ENCODE measurements around the gene MND1.
A peak's percentile ranks its signal among the peaks of the same experiment; 100 is the strongest.

Gene MND1, protein sequence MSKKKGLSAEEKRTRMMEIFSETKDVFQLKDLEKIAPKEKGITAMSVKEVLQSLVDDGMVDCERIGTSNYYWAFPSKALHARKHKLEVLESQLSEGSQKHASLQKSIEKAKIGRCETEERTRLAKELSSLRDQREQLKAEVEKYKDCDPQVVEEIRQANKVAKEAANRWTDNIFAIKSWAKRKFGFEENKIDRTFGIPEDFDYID

DNA sequence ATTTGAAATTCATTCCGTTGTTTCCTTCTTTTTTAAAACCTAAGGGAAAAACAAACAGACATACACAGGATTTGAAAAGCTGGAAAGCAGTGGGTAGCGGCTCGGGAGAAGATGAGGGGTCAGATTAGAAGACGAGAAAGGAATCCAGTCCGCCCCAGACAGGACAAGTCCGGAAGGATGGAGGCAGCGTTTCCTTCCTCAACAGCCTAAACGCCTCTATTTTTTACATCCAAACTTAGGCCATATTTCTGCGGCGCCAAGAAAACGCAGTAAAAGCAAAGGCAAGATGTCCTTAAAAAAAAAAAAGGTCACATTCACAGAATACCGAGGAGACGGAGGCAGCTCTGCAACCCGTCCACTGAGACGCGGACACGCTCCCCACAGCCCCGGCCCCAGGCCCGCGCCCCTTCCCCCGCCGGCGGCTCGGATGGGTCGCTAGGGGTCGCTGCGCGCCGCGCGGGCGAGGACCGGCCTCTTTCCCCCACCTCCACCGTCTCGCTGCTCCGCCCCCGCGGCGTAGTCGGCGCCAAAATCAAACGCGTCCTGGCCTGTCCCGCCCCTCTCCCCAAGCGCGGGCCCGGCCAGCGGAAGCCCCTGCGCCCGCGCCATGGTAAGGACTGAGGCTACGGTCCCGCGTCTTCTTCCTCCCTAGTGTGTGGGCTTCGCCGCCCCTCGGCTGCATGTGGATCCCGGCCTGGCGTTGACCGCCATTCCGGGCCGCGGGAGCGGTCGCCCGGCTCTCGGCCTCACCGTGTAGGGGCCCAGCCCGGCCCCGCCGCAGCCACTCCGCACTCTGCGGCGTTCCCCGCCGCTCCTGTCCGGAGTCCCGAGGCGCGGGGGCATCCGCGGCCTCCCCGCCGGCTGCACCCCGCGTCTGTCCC lies at the start of gene MND1:
Gene MND1 (plus strand): TSS at position 558 of the 881 bp plus-strand sequence. CDS start 50 bp downstream, at position 608.
- DNase-seq (ENCODE audit: low read depth, low spot score) = peak; percentile 52

DNA sequence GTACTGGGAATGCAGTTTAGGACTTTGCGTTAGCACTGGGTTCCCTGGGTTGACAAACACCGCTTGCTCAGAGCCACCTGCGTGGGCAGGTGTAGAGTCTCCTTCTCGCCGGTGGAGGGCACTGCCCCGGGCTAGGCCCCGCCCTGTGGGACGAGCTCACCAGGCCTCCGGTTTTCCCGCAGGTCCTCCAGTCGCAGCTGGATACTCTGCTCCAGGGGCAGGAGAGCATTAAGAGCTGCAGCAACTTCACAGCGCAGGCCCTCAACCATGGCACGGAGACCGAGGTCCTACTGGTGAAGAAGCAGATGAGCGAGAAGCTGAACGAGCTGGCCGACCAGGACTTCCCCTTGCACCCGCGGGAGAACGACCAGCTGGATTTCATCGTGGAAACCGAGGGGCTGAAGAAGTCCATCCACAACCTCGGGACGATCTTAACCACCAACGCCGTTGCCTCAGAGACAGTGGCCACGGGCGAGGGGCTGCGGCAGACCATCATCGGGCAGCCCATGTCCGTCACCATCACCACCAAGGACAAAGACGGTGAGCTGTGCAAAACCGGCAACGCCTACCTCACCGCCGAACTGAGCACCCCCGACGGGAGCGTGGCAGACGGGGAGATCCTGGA lies 49.2 kb upstream of the MND1 start:
- no peak for DNase-seq (ENCODE audit: low read depth, low spot score)

DNA sequence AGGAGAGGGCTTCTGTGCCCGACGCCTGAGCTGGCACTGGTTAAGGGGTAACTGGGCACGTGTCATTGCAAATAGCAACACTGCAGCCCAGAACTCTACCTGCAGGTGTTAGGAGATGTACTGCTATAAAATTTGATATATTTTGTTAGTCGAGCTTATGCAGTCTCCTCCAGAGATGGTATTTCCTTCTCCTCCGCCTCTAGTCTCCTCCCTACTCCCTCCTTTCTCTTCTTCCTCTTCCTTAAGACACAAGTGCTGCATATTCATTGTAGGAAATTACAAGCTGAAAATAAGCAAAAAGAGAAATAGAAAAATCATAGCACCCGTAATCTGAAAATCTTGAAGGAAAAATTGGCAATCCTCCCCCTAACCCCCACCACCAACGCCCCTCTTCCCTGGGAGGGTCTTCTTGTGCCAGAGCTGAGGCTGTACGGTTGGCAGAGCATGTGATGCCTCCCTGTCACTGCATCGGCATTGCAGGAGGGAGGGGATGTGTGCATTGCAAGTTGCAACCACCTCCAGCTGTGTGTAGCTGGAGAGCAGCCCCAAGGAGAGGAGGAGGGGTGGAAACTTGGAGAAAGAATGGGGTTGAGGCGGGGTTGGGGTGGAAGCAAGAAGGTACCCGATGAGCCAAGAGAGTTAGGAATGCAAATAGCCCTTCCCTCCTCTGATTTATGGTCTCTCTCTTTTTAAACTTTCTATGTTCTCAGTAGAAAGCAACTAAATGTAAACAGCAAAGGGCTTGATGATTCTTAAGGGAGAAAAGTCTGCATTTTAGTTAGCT lies 48.3 kb upstream of the MND1 start:
- DNase-seq (ENCODE audit: low read depth, low spot score) = no peak

DNA sequence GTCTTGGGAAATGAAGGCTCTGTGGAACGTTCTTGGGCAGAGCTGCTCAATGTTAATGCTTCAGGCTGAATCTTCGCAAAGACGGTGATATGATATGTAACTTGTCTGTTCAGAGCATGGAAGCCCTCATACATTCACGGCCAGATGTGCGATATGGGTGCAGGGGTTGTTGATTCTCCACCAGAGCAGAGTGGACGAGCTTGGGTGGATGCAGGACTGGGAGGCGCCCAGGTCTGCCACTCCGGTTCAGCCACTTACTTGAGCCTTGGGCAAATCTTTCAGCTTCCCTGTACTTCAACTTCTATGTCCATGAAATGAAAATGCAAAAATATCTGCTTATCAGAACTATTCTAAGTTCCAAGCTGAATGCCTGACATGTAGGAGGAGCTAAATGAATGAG lies 47.4 kb upstream of the MND1 start:
- DNase-seq (ENCODE audit: low read depth, low spot score) = no peak

DNA sequence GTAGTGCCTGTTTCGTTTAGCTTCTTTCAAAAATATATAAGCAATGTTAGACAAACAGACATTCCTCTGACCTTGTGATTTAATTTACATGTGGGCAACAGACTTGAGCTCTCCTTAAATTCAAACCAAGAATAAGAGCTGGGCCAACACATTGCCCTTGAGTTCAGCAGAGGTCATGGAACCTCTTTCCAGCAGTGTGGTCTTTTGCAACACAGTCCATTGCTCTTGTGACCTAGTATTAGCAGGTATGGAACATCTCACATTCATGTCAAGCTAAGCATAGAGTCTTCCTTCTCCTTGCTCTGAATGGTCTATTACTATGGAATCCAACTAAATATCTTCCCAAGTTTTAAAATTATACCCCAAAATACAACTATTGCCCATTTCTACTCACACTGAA lies 33.7 kb upstream of the MND1 start:
- no peak for DNase-seq (ENCODE audit: low read depth, low spot score)

DNA sequence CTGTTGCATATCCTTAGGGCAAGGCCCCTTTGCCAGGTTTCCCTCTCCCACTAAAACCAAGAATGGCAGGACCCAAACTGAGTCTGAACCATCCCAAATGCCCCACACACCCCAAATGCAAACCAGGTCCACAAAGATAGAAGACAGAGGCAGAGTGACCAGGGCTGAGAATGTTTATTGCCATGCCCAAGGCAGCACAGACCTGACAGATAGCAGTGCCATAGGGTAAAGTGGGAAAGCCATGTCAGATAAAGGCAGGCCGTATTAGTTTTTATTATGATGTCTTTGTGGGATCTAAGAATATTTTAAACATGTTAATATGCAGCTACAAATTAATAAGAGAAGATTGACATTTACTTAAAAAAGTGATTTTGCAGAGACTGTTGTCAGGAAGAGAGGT lies 29.6 kb upstream of the MND1 start:
- no peak for DNase-seq (ENCODE audit: low read depth, low spot score)

DNA sequence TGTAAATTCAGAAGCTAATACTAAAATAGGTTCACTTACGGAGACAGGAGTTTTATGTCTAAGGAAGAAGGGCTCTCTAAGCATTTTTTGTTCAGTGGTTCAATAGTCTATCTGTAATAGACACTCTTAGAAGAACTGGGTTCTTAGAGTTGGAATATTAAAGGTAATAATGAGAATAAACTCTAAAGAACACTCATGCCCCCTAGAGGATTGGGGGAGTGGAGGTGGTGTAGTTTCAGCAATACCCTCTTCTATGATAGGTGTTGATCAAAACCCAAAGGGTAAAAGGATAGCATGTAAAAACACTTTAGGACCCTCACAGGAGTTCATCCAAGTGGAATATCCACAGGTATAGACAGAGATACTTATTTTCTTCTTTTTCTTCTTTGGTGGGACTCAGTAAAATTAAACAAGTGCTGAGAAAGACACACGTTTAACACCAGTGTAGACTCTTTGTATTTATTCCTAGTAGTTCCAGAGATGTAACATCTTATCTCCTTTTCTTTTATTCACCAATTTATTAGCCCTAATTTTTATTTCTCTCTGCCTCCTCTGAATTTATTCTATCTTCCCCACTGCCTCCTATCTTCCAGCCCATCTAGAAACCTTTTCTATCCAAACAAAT lies 25.7 kb upstream of the MND1 start:
- peak; percentile 28 for DNase-seq (ENCODE audit: low read depth, low spot score)

DNA sequence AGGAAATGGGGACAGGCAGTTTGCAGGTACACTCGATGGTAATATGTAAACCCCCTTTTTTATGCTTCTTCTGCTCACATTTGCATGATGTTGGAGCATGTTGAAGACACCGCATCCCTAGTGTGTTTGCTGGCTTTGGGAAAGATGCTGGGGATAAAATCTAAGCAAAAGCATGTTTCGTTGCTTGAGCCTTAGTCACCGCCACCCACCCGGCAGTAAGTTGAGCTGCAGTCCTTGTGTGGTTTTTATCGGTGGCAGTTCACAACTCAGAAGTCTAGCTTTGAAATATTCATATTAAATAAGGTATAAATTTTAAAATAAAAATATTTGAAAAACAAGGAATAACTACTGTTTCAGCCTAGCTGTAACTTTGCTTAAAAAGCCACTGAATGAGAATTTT lies 21.7 kb upstream of the MND1 start:
- DNase-seq (ENCODE audit: low read depth, low spot score) = no peak

DNA sequence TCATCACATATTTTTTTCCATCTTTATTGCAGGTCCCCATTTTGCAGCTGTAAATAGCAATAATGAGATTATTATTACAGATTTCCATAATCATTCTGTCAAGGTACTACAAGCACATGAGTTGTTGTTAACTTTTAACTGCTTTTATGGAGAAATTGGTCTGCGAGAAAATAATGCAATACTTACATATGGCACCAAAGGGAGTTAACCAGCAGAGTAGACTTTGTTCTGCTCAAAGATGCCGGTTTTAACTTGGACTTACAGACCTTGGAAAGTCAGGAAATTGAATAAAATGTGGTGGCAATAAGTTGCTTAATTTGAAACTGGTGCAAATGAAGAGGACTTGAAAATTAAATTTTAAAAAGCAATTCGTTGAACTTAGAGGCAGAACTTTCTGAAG lies 20.4 kb upstream of the MND1 start:
- no peak for DNase-seq (ENCODE audit: low read depth, low spot score)

DNA sequence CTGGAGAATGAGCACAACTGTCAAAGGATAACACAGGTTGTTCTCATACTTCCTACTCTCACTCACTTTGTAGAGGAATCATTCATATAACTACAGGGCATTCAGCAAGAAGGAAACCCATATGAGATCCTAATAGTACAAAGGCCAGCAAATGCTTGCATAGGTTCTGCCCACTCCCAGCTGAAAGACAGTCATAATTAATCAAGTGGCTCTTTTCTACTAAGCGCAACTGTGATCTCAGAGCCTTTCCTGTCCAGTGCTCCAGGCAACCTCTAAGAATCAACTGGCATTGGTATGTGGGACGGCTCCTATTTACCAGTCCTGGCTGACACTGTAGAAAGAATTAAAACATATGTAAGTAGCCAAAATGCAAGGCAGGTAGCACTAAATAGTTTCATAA lies 18.9 kb upstream of the MND1 start:
- no peak for DNase-seq (ENCODE audit: low read depth, low spot score)

DNA sequence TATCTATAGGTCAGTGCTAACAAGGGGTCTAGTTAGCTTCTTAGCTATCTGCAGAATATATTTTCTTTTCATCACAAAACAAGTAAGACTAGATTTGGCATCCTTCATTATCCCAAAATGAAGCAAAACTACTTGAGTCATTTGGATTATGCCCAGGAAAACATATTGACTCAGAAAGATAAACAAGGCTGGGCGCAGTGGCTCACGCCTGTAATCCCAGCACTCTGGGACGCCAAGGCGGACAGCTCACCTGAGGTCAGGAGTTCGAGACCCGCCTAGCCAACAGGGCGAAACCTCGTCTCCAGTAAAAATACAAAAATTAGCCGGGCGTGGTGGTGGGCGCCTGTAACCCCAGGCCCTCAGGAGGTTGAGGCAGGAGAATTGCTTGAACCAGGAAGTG lies 18.0 kb upstream of the MND1 start:
- no peak for DNase-seq (ENCODE audit: low read depth, low spot score)

DNA sequence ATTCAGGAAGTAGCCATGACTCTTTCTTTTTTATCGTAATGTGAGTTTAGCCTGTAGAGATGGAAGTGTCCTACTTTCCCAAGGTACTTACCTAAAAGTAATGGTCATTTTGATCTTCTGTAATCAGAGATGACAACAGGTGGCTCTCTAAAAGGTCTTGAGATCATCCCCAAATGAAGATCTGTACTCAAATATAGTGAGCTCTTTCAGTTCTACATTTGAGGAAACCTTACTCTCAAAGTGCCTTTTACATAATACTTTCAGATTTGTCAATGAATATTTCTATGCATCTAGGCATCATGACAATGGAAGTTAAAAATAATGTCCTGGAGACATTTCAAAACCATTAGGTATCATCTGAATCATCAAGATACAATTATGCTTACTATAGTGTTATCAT lies 17.2 kb upstream of the MND1 start:
- no peak for DNase-seq (ENCODE audit: low read depth, low spot score)

DNA sequence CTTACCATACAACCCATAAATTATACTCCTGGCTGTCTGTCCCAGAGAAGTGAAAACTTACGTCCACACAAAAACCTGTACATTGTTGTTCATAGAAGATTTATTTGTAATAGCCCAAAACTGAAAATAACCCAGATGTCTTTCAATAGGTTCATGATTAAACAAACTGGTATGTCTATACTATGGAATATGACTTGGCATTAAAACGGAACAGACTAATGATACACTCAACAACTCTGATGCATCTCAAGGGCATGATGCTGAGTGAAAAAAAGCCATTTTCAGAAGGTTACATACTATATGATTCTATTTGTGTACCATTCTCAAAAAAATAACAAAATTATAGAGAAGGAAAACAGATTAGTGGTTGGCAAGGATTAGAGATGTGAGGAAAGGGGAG lies 11.6 kb upstream of the MND1 start:
- no peak for DNase-seq (ENCODE audit: low read depth, low spot score)

DNA sequence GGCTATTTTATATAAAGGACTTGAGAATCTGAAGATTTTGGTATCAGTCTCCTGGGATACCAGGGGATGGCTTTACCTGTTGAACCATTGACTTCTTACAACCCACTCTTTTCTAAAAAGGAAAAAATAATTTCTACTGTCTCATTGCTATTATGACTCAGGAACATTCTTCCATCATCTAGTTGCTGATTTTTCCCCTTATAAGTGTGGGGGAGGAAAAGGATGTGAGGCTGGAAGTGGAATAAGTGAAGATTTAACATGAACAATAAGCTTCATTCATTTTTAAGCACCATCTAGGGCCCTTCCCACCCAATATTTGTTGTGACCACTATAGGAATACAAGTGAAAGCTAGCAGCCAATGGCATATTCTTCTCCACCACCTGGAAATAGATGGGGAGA lies 10.6 kb upstream of the MND1 start:
- no peak for DNase-seq (ENCODE audit: low read depth, low spot score)

DNA sequence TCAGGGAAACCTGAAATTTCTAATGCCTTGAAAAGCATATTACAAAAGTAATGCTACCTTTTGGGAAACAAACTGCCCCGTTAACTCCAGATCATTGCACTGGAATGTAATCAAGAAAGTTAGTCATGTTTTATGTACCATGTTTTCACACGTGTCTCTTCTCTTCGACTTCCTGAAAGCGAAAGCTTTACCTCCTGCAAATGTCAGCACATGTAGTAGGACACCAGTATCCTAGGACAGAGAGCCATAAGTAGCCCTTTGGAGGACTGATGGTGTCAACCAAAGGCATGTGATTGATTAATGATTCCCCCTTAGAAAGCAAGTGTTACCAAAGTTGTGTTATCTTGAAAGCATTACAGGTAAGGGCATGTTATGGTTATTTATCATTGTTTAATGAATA lies 8.8 kb upstream of the MND1 start:
- no peak for DNase-seq (ENCODE audit: low read depth, low spot score)

DNA sequence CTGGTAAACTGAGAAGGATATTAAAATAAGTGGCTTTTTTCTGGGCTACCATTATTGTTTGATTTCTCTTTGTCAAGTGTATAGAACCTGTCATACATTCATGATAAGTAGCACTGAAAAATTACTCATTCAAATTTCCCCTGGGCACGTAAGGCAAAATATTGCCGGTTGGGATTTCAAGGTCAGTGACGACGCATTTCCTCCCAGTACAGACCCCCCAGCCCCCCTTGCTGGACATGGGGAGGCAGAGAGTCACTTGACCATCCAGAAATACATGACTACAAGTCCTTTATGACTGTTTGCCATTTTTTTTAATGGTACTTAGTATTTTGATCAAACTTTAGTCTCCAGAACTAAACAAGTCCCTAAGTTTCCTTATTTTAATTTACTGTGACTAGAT lies 6.8 kb upstream of the MND1 start:
- no peak for DNase-seq (ENCODE audit: low read depth, low spot score)

DNA sequence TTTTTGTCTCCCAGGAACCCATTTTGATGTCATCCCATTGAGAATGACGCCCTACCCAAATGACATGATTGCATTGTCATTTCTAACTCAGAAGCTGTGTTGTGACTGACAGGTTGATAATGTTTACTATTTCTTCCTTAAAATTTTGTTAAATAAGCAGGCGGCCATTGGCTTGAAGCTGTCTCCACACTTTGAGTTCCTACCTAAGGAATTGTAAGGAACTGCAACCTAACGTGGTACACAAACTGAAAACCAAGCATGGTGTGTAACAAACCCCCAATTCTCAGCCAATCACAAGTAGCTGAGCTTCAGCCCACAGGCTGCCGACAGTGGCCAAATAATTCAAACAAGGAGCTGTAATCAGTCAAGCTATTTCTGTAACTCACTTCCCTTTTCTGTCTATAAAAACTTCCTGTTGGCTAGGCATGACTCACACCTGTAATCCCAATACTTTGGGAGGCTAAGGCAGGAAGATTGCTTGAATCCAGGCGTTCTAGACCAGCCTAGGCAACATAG lies 2.9 kb upstream of the MND1 start:
- no peak for DNase-seq (ENCODE audit: low read depth, low spot score)

DNA sequence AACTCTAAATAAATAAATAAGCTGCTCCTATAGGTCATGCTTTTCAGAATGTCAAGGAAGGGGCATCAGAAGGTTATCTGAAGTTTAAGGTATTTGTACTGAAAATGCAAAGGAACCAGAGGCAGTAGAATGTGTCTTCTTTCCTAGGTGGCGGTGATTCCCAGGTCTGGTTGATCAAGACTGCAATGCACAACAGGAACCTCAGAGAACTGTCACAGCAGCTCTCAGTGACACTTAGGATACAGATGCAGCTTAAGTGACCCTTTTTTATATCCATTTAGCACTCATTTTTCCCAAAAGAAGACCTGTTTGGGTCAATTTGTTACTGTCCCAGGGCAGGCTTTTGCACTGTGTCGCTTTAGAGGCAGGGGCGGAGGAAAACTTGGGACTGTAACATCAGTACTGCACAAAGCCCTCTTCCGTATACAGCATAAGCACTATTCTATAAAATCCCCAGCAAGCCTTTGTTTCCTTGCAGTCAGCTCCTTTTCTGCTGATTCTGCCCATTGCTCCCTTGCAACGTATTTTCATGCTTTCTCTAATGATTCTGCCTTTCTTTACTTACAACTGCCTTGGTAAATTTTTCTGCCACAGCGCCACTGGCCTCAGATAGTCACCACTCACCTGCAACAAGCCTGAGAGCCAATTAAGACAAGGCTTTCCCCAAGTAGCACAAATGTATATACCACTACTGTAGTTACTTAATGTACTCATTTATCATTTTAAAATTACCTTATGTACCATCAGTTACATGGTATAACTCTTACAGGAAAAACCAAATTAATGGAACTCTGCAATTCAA lies 1.5 kb upstream of the MND1 start:
- no peak for DNase-seq (ENCODE audit: low read depth, low spot score)

DNA sequence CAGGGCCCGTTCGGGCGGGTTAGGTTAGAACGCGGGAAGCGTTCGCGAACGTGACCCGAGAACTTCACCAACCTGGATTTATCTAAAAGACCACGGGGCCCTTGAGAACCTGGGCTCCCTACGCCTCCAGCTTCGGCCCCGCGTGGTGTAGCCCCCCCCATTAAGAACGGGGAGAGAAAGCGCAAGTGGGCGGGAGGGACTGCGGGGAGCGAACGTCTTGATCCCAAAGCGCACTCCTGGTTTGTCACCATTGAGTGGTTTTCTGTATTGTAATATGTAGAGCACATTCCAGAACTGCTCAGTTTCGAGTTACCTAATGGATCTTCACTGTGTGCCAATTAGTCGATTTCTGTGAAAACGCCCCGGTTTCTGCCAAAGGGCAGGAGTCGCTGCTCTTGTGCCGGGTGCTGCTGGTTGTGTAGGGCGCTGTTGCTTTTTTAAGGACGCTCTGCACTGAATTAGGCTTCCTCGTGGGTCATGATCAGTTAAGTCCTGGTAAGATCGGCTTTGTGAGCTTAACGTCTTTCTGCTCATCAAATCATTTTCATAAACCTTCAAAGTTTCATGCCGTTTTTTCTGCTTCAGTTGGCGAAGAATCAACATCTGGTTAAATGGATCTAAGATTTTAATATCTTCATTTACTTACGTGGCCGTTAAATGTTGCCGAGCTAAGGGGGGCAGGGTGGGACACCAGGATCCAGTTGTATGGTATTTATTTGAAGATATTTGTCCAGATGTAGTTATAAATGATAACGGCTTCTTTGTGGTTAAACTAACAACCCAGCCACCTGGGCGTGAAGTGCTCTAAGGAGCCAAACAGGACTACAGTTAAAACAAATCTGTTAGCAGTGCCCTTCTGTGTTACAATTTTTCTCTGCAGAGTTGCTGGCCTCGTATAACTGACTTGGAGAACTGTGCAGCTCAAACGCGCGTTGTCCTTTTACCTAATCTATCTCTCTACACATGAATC lies 809 bp downstream of the MND1 start:
- no peak for DNase-seq (ENCODE audit: low read depth, low spot score)
